GM18526 (cell line): ENCODE measurements around the gene LHX6.

Source experiments
- POLR2A ChIP-seq: IDR thresholded peaks from 3 replicates; pipeline ENCODE4 v1.6.1; 2011; ENCODE audit not compliant: insufficient read length; ENCODE audit errors: extremely low read depth

Gene LHX6

GRCh38 chr9:122223435-122223834 is 5.3 kb downstream of the LHX6 start:
- TF ChIP-seq POLR2A = no peak

DNA sequence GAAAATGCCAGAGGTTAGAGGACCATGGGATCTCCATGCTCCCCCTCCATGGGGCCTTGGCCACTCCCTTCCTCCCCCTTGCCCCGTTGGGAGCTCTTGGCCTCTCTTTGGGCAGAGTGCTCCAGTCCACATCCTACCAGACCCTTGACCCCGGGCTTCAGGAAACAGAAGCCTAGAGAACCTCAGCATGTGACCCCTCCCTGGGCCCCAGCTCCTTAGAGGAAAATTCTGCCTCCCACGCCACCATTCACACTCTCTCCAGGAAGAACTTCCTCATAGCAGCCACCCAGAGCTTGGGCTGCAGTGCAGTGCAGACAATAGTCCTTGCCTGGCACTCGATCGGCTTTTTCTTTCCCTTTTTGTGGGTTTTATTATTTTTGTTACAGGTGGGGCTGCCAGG is 6.0 kb downstream of the LHX6 start:
- TF ChIP-seq POLR2A = no peak

DNA sequence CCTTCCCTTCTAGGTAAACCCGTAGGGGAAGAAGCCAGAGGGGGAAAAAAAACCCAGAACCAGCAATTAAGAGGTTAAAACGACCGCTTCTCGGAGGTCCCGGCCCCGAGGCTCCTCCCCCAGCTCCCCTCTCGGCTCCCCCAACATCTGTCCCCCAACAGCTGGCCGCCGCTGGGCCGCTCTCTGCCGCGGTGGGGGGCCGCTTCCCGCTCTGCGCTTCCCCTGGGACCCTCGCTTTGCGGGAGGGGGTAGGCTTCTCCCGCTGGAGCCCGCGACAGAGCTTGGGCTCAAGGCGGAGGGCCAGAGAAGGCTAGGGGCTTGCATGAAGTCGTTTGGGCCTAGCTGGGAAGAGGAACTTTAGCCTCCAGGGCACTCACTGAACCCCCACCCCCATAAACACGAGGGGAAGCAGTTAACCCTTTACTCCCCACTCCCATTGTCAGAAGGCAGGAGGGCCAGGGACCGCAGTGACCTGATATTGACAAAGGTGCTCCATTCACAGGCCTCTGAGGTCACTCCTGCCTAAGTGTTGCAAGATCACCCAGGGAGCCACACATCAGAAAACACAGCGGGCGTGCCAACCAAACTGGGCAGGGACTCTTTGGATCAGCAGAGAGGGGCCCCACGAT is 7.5 kb downstream of the LHX6 start:
- TF ChIP-seq POLR2A = no peak

DNA sequence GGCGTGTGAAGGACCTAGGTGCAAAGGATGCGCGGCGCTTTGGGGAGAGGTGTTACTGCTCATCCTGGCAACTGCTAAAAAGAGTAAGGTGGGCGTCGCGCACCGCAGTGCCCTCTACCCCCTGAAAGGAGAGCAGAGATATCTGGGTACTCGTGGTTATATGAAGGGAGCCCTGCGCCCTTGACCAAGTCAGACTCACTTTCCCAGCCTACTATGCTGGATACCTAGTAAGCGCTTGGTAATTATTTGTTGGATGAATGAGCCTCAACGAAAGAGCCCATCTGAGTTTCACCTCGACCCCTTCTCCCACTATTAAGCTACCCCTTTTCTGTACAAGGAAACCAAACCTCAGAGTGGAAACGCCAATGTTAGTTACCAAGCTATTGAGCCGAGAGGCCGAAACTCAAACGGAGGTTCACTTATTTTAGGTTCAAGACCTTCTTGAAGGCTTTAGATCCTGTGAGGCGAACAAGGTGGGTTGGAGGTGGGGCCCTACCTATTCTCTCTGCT is 8.0 kb downstream of the LHX6 start:
- no peak for TF ChIP-seq POLR2A

GRCh38 chr9:122219856-122220672 is 8.7 kb downstream of the LHX6 start:
- TF ChIP-seq POLR2A = no peak

DNA sequence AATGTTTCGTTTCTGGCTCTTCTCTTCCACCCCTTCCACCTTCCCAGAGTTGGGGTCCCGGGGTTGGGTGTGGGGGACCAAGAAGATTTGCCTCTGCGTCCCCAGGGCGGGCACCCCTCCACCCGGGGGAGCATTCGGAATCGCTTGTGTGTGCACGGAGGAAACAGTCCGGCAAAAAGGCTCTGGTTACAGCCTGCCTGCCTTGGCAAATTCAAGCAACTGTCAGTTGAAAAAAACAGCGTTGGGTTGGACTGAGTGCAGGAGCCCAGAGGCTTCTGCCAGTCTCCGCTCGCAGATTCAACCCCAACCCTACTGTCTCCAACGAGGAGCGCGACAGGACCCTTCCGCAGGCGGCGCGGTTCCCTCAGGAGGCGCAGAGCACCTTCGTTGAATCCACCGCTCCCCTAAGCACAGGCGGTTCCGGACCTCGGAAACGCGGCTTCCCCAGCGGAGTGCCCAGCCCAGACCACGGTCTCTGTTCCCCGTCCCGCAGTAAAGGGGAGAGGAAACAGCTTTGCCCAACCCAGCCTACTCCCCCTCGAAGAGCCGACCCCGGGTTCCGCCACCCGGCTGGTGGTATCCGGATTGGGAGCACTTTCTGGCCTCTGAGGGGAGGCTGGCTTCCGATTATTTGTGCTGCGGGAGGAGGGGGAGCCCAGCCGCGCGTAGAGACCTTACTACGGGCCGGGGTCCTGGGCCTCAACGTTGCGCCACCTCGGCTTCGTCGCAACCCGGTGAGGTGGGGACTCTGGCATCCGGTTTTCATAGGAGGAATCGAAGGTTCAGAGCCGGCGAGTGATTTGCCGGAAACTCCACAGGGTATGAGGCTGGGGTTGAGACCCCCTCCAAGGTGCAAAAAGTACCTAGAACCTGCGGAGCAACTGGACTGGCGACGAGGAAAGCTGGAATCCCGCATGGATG is 9.6 kb downstream of the LHX6 start:
- no peak for TF ChIP-seq POLR2A

DNA sequence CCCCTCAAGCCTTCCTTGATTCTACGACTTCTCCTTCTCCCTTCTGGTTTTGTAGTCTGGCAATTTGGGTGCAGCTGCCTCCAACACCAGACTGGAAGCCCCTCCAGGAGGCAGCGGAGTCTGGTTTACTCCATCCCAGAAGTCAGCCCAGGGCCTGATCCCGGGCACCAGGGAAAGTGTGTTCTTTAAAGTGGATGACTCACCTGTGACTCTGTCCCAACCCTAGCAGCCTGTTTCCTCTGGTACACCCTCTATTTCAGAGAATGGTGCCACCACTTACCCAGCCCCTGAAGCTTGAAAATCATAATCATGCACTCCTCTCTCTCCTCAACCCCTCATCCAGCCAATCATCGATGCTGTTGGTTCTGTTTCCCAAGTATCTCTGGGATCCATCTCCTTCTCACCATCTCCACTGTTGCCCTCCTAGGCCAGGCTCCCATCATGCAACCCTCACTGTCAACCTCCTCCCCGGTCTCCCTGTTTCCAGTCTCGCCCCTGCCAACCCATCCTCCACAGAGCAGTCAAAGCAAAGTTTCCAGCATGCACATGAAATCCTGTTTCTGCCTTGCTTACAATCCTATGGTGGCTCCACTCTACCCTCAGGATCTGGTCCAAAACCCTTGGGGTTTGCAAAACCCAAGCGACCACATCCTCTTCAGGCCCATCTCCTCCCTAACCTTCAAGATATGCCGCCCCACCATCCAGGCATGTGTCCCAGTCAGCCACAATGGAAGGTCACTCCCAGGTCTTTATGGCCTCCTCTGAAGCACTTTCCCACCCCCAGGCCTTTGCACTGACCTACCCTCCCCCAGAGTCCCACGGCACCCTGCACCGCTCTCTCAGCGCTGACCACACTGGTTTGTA is 10.5 kb downstream of the LHX6 start:
- no peak for TF ChIP-seq POLR2A

GRCh38 chr9:122217640-122218039 is 11.1 kb downstream of the LHX6 start:
- no peak for TF ChIP-seq POLR2A

GRCh38 chr9:122216798-122217418 is 11.8 kb downstream of the LHX6 start:
- TF ChIP-seq POLR2A = no peak

GRCh38 chr9:122216138-122216797 is 12.5 kb downstream of the LHX6 start:
- no peak for TF ChIP-seq POLR2A

DNA sequence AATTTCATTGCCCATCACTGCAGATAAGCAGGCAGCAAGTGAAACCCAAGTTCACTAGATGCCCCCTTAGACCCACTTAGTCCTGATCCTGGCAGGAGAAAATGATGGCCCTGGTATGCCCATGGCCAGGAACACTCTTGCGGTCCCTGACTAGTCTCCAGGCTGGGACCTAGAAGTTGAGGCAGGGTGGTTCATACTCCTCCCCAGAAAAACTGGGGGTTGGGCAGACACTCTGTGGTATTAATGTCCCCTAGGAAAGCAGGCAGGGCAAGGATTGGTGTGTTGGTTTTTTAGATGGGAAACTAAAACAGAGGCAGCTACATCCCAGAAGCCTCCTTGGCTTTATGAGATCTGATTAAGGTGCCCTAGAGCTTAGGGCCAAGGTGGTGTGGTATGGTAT is 13.1 kb downstream of the LHX6 start:
- TF ChIP-seq POLR2A = no peak

GRCh38 chr9:122214507-122214906 is 14.2 kb downstream of the LHX6 start:
- no peak for TF ChIP-seq POLR2A

DNA sequence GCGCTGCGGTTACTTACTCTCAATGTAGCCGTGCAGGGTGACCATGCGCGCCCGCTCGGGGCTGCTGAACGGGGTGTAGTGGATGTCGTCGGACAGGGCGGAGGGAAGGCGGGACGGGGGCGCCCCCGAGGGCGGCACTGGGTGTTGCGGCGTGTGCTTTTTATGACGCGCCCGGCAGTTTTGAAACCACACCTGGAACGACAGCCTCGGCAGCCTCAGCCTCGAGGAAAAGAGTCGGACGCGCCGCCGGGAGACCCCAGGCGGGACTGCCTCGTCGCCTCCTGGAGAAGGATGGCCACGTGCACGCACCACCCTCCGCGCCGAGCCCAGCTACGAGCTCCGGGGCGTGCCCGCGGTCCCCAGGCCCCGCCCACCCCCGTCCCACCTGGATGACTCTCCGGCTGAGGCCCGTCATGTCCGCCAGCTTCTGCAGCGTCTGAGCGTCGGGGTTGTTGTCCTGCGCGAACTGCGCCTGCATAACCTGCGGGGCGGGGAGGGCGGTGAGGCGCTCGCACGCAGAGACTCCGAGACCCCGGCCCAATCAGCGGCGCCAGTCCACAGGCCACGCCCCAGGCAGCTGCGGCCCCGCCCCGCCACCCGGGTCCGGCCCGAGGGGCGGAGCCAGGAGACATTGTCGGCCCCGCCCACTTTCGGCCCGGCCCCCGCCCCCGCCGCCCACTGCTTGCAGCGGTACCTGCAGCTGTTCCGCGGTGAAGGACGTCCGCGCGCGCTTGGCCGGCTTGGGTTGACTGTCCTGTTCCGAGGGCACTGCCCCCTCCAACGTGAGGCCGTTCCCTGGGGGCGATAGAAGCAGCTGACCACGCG is 15.0 kb downstream of the LHX6 start:
- no peak for TF ChIP-seq POLR2A
